Ishikawa (cell line): ENCODE measurements around the gene TMEFF1.

ENCODE experiments used
- CEBPB ChIP-seq: IDR thresholded peaks from 2 replicates; pipeline ENCODE4 v1.6.1; 2012
- CREB1 ChIP-seq: IDR thresholded peaks from 2 replicates; pipeline ENCODE4 v1.6.1; 2012; ENCODE audit warnings: low read depth
- EGR1 ChIP-seq: IDR thresholded peaks from 2 replicates; pipeline ENCODE4 v1.6.1; 2012
- EP300 ChIP-seq: IDR thresholded peaks from 2 replicates; pipeline ENCODE4 v1.6.1; 2012; ENCODE audit warnings: borderline replicate concordance
- FOXM1 ChIP-seq: IDR thresholded peaks from 2 replicates; pipeline ENCODE4 v1.6.1; 2012; ENCODE audit warnings: low read depth, borderline replicate concordance
- MAX ChIP-seq: IDR thresholded peaks from 2 replicates; pipeline ENCODE4 v1.6.1; 2012
- NFIC ChIP-seq: IDR thresholded peaks from 2 replicates; pipeline ENCODE4 v1.6.1; 2012
- RAD21 ChIP-seq: IDR thresholded peaks from 2 replicates; pipeline ENCODE4 v1.6.1; 2012; ENCODE audit warnings: low read depth
- REST ChIP-seq: IDR thresholded peaks from 2 replicates; pipeline ENCODE4 v1.6.1; 2012; ENCODE audit warnings: low read depth, mild to moderate bottlenecking
- TAF1 ChIP-seq: IDR thresholded peaks from 2 replicates; pipeline ENCODE4 v1.6.1; 2012; ENCODE audit warnings: low read depth, mild to moderate bottlenecking
- TCF12 ChIP-seq: IDR thresholded peaks from 2 replicates; pipeline ENCODE4 v1.6.1; 2012; ENCODE audit warnings: low read depth
- TEAD4 ChIP-seq: IDR thresholded peaks from 2 replicates; pipeline ENCODE4 v1.6.1; 2012
- USF1 ChIP-seq: IDR thresholded peaks from 2 replicates; pipeline ENCODE4 v1.6.1; 2012
- YY1 ChIP-seq: IDR thresholded peaks from 2 replicates; pipeline ENCODE4 v1.6.1; 2012; ENCODE audit warnings: low read depth
- ZBTB7A ChIP-seq: IDR thresholded peaks from 2 replicates; pipeline ENCODE4 v1.6.1; 2012; ENCODE audit warnings: low read depth

Gene TMEFF1

GRCh38 chr9:100477241-100477640, 4.3 kb downstream of the TMEFF1 start:
- TF ChIP-seq CREB1 (no peak), USF1 (no peak), CEBPB (no peak), YY1 (no peak), FOXM1 (no peak), TAF1 (no peak), EP300 (no peak), MAX (no peak), TEAD4 (no peak), TCF12 (no peak), ZBTB7A (no peak), RAD21 (no peak), NFIC (no peak), REST (no peak)

- TF ChIP-seq RAD21 (no peak), CEBPB (0 out of 2 replicates have a peak, but pooled peaks have one; percentile 29)
Observed at GRCh38 chr9:100478192-100478591, 5.2 kb downstream of the TMEFF1 start.

GRCh38 chr9:100479820-100480219, 6.9 kb downstream of the TMEFF1 start:
- TF ChIP-seq TEAD4 (no peak), FOXM1 (no peak), MAX (no peak), EP300 (no peak), CEBPB (no peak), TCF12 (no peak), USF1 (no peak), YY1 (no peak), TAF1 (no peak), CREB1 (no peak), RAD21 (no peak), ZBTB7A (no peak), NFIC (no peak), EGR1 (no peak), REST (no peak)

GRCh38 chr9:100485196-100485595, 12.2 kb downstream of the TMEFF1 start:
- TF ChIP-seq TEAD4: no peak

- no peak for TF ChIP-seq CEBPB
- TF ChIP-seq REST: no peak
- TF ChIP-seq TEAD4: no peak
- TF ChIP-seq YY1: no peak
- no peak for TF ChIP-seq CREB1
- no peak for TF ChIP-seq EP300
- no peak for TF ChIP-seq FOXM1
- TF ChIP-seq RAD21: no peak
- TF ChIP-seq EGR1: no peak
- no peak for TF ChIP-seq ZBTB7A
- TF ChIP-seq TCF12: no peak
Observed at GRCh38 chr9:100486479-100487176, 13.7 kb downstream of the TMEFF1 start.
